ENCODE measurements around the gene SLC39A11. TPM values are rescaled to one million over a fixed set of nuclear protein-coding genes. Genes with fewer than 3 reads are reported as not detected.

Gene SLC39A11
- total RNA-seq, 1 experiment from 2014 or later = 7.9 TPM

GRCh38 chr17:72691017-72691416, 401.5 kb downstream of the SLC39A11 start:
- DNase-seq (ENCODE audit: low read depth) = no peak

- DNase-seq (ENCODE audit: low read depth) = no peak
These were observed 404.6 kb downstream of the SLC39A11 start for GRCh38 chr17:72687886-72688285.

- DNase-seq (ENCODE audit: low read depth) = no peak
These were observed 408.0 kb downstream of the SLC39A11 start for GRCh38 chr17:72684405-72685020.

- peak; percentile 97 for DNase-seq (ENCODE audit: low read depth)
These were observed 408.7 kb downstream of the SLC39A11 start for GRCh38 chr17:72683506-72684404.

- DNase-seq (ENCODE audit: low read depth) = peak; percentile 72
These were observed 409.9 kb downstream of the SLC39A11 start for GRCh38 chr17:72682605-72683004.

- DNase-seq (ENCODE audit: low read depth) = no peak
These were observed 410.6 kb downstream of the SLC39A11 start for GRCh38 chr17:72681844-72682243.

GRCh38 chr17:72677714-72678390, 414.6 kb downstream of the SLC39A11 start:
- peak; percentile 74 for DNase-seq (ENCODE audit: low read depth)

GRCh38 chr17:72677108-72677507, 415.4 kb downstream of the SLC39A11 start:
- no peak for DNase-seq (ENCODE audit: low read depth)

- DNase-seq (ENCODE audit: low read depth) = no peak
These were observed 419.8 kb downstream of the SLC39A11 start for GRCh38 chr17:72672729-72673128.

GRCh38 chr17:72671016-72671415, 421.5 kb downstream of the SLC39A11 start:
- DNase-seq (ENCODE audit: low read depth) = no peak

GRCh38 chr17:72667096-72668063, 425.1 kb downstream of the SLC39A11 start:
- no peak for DNase-seq (ENCODE audit: low read depth)

GRCh38 chr17:72665852-72666851, 426.3 kb downstream of the SLC39A11 start:
- peak; percentile 46 for DNase-seq (ENCODE audit: low read depth)

- DNase-seq (ENCODE audit: low read depth) = no peak
These were observed 429.7 kb downstream of the SLC39A11 start for GRCh38 chr17:72662827-72663190.

GRCh38 chr17:72661945-72662826, 430.3 kb downstream of the SLC39A11 start:
- no peak for DNase-seq (ENCODE audit: low read depth)

- DNase-seq (ENCODE audit: low read depth) = peak; percentile 68
These were observed 431.2 kb downstream of the SLC39A11 start for GRCh38 chr17:72661116-72661944.

GRCh38 chr17:72660274-72661115, 432.0 kb downstream of the SLC39A11 start:
- DNase-seq (ENCODE audit: low read depth) = no peak

GRCh38 chr17:72659811-72660210, 432.7 kb downstream of the SLC39A11 start:
- no peak for DNase-seq (ENCODE audit: low read depth)

Data from RPMI7951 (cell line).